GM10266 (cell line): ENCODE measurements around the gene SYNGR3.
A peak's percentile ranks its signal among the peaks of the same experiment; 100 is the strongest.
"Not testable (repeated sequence)": the region's sequence is repeated elsewhere in the genome, so short reads cannot be mapped to it uniquely, and the experiment has no call there.

Experiments
- DNase-seq: peaks from one replicate; pipeline ENCODE4 v3.0.0; 2012; ENCODE audit errors: extremely low spot score
- CTCF ChIP-seq: IDR thresholded peaks from 2 replicates; pipeline ENCODE4 v1.5.1; 2012; ENCODE audit warnings: mild to moderate bottlenecking, low read depth; ENCODE audit not compliant: control insufficient read depth, insufficient read depth; ENCODE audit errors: missing control alignments

The SYNGR3 gene

GRCh38 chr16:1953734-1954133 lies 36.0 kb upstream of the SYNGR3 start:
- TF ChIP-seq CTCF = no peak
- no peak for DNase-seq

- DNase-seq = not testable (repeated sequence)
These were observed 32.2 kb upstream of the SYNGR3 start for GRCh38 chr16:1957434-1958142.

GRCh38 chr16:1958143-1958491 lies 31.7 kb upstream of the SYNGR3 start:
- DNase-seq = not testable (repeated sequence)

GRCh38 chr16:1958715-1959268 lies 31.0 kb upstream of the SYNGR3 start:
- no peak for TF ChIP-seq CTCF
- no peak for DNase-seq

GRCh38 chr16:1959269-1960039 lies 30.3 kb upstream of the SYNGR3 start, which contains the start of gene NDUFB10:
Gene NDUFB10, plus strand, starts transcription at chr16:1959538. Its CDS starts 87 bp downstream, at chr16:1959625.
- peak; percentile 96 for DNase-seq
- TF ChIP-seq CTCF = peak; percentile 86

GRCh38 chr16:1960665-1961630 lies 28.8 kb upstream of the SYNGR3 start:
- TF ChIP-seq CTCF = no peak
- no peak for DNase-seq

GRCh38 chr16:1961651-1962067 lies 28.1 kb upstream of the SYNGR3 start:
- no peak for TF ChIP-seq CTCF
- DNase-seq = no peak

- not testable (repeated sequence) for DNase-seq
These were observed 27.3 kb upstream of the SYNGR3 start for GRCh38 chr16:1962161-1963153.
